Fibroblast of mammary gland (primary cell): ENCODE measurements around the gene FRMPD1.

Source experiments
- DNase-seq: peaks from one replicate; pipeline ENCODE4 v3.0.0-alpha.2; 2010; ENCODE audit warnings: low read depth
- H3K4me3 ChIP-seq: 2 replicates; pipeline ENCODE4 v1.5.1; 2011; ENCODE audit warnings: low read depth, mild to moderate bottlenecking, low read length, moderate library complexity; ENCODE audit not compliant: control insufficient read depth
- TF ChIP-seq, protein P1 (sequence below): conservative IDR thresholded peaks from 2 replicates; pipeline ENCODE4 v1.5.1; 2011; ENCODE audit warnings: low read depth, low read length, inconsistent platforms; ENCODE audit not compliant: control insufficient read depth, insufficient read depth

FRMPD1 gene

DNA sequence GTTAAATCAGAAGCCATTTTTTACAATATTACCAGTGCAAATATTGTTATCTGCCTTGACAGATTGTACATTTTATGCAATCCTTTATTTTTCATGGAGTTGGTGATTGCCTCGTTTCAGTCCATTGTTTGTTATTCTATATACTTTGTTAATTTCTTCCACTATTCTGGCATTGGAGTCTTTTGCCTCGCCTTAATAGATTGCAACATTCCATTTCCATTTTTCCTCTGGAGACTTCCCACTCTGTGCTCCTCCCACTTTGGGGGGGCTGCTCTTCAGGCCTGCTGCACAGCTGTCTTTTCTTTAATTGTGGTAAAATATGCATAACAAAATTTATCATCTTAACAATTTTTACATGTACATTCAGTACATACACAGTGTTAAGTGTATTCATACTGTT, 145.5 kb downstream of the FRMPD1 start:
- no peak for DNase-seq
- H3K4me3 ChIP-seq = no peak overlapping the region
- TF ChIP-seq, protein P1, sequence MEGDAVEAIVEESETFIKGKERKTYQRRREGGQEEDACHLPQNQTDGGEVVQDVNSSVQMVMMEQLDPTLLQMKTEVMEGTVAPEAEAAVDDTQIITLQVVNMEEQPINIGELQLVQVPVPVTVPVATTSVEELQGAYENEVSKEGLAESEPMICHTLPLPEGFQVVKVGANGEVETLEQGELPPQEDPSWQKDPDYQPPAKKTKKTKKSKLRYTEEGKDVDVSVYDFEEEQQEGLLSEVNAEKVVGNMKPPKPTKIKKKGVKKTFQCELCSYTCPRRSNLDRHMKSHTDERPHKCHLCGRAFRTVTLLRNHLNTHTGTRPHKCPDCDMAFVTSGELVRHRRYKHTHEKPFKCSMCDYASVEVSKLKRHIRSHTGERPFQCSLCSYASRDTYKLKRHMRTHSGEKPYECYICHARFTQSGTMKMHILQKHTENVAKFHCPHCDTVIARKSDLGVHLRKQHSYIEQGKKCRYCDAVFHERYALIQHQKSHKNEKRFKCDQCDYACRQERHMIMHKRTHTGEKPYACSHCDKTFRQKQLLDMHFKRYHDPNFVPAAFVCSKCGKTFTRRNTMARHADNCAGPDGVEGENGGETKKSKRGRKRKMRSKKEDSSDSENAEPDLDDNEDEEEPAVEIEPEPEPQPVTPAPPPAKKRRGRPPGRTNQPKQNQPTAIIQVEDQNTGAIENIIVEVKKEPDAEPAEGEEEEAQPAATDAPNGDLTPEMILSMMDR = no peak
